ENCODE measurements around the gene PAQR3. TPM values are rescaled to one million over a fixed set of nuclear protein-coding genes. Genes with fewer than 3 reads are reported as not detected.

PAQR3 gene
- total and polyA plus RNA-seq, 2 of the 8 experiments (the other 6 are each of a cell fraction or from before 2014, with no cell fraction given): 28.9 to 35.2 TPM

GRCh38 chr4:78876568-78877320 lies 62.5 kb downstream of the PAQR3 start:
- Histone ChIP-seq H3K9me3 (ENCODE audit: insufficient read depth in 2 of 2, low read depth in 1 of 2, low read length in 1 of 2) (no peaks in the 10 kb centered on the region), H4K20me1 (replicated peaks in 1 of 2; ENCODE audit: control insufficient read depth in 1 of 2, insufficient read depth in 2 of 2, low read length in 2 of 2) (no peaks in the 10 kb centered on the region), H3K4me1 (replicated peaks in 1 of 4; ENCODE audit: control insufficient read depth in 3 of 4, insufficient read depth in 4 of 4, low read length in 3 of 4) (no peaks in the 10 kb centered on the region; a peak in 1 of 7 replicates), H3K27ac (ENCODE audit: low read depth, low read length) (no peak overlapping the region), H3K18ac (ENCODE audit: extremely low read depth, low read length) (no peak overlapping the region), H3K23me2 (ENCODE audit: low read depth, low read length) (no peaks in the 10 kb centered on the region; the same call in 1 of the 2 replicates), H4K8ac (ENCODE audit: extremely low read depth, insufficient read depth, low read length) (no peak overlapping the region), H3K36me3 (ENCODE audit: control insufficient read depth in 2 of 4, insufficient read depth in 4 of 4, low read length in 3 of 4) (peaks cover 3 to 26% (median 8%) of the 10 kb centered on the region in 4 experiments; a peak in 5 of 8 replicates), H3K14ac (ENCODE audit: insufficient read length) (no peak overlapping the region), H3K79me1 (ENCODE audit: low read depth, low read length) (no peaks in the 10 kb centered on the region), H3K9ac (replicated peaks in 1 of 4; ENCODE audit: extremely low read depth in 1 of 4, low read depth in 3 of 4, low read length in 3 of 4) (no peak overlapping the region), H3K23ac (ENCODE audit: insufficient read length) (no peak overlapping the region), H4K5ac (ENCODE audit: insufficient read length, low read depth, low read length) (no peak overlapping the region), H2BK5ac (ENCODE audit: low read depth, low read length) (no peak overlapping the region), H2BK15ac (ENCODE audit: low read length) (no peak overlapping the region), H2AK5ac (ENCODE audit: low read depth, low read length) (no peak overlapping the region), H3K4ac (replicated peaks; ENCODE audit: insufficient read length, low read depth, low read length) (no peak overlapping the region), H3K56ac (replicated peaks; ENCODE audit: insufficient read length, low read depth, low read length) (no peak overlapping the region), H3K27me3 (replicated peaks in 1 of 4; ENCODE audit: control insufficient read depth in 3 of 4, extremely low read depth in 1 of 4, insufficient read depth in 3 of 4, low read length in 3 of 4) (no peaks in the 10 kb centered on the region), H2BK20ac (ENCODE audit: low read length) (no peak overlapping the region), H3K79me2 (ENCODE audit: control insufficient read depth in 1 of 2, insufficient read depth in 2 of 2, low read length in 2 of 2) (no peaks in the 10 kb centered on the region), H2BK120ac (replicated peaks; ENCODE audit: low read depth, low read length) (no peak overlapping the region), H4K91ac (replicated peaks; ENCODE audit: insufficient read length, low read length) (no peak overlapping the region), H2BK12ac (ENCODE audit: low read depth, low read length) (no peak overlapping the region), H3K4me3 (ENCODE audit: extremely low read depth in 1 of 4, insufficient read depth in 2 of 4, low read depth in 3 of 4, low read length in 4 of 4) (no peak overlapping the region), H2AFZ (ENCODE audit: low read length) (no peak overlapping the region), H3K4me2 (ENCODE audit: insufficient read depth in 1 of 2, low read depth in 2 of 2, low read length in 2 of 2) (no peak overlapping the region)
- WGBS, 2 experiments (ENCODE audit: extremely low coverage in 1 of 2, insufficient coverage in 1 of 2, insufficient read length in 1 of 2, insufficient replicate concordance in 2 of 2, low coverage in 1 of 2, low lambda C conversion rate in 2 of 2, missing lambda C conversion rate in 1 of 2): 88% methylated on average over 5 of the region's 5 CpGs; no CpG with 5 or more reads in 1 of the 2 experiments
- FAIRE-seq (no peak), DNase-seq (ENCODE audit: low read depth in 1 of 2, low spot score in 2 of 2) (no peak)
- ChIA-PET CTCF (ENCODE audit: partially characterized antibody) (interaction anchor here (1.6 kb wide), 1 partner anchor 285 kb away, joined by 3 read pairs; no protein-coding TSS in a partner anchor), POLR2A (ENCODE audit: partially characterized antibody) (no interaction called here)
- TF ChIP-seq CEBPB (IDR thresholded peaks at IDR 0.05; ENCODE audit: low read depth, low read length) (0 out of 2 replicates have a peak, but pooled peaks have one; percentile 18), BACH1 (IDR thresholded peaks at IDR 0.05; ENCODE audit: low read length) (no peak)

Data from H1 (cell line).